Measurements from ENCODE around the gene FAF1. TPM values are rescaled to one million over a fixed set of nuclear protein-coding genes. Genes with fewer than 3 reads are reported as not detected.
"Not testable (repeated sequence)": the region's sequence is repeated elsewhere in the genome, so short reads cannot be mapped to it uniquely, and the experiment has no call there.

FAF1 gene
- total RNA-seq, 1 experiment from 2014 or later, result 99.1 TPM

DNA sequence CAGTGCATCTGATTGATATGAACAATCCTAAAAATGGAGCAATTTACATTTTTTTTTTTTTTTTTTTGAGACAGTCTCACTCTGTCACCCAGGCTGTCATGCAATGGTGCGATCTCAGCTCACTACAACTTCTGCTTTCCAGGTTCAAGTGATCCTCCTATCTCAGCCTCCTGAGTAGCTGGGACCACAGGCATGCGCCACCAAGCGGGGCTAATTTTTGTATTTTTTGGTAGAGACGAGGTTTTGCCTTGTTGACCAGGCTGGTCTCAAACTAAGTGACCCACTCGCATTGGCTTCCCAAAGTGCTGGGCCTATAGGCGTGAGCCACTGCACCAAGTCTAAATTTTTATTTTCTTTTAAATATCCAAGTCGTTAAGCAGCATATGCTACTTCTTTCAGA lies 109.0 kb downstream of the FAF1 start:
- no peak for DNase-seq (ENCODE audit: low spot score)

DNA sequence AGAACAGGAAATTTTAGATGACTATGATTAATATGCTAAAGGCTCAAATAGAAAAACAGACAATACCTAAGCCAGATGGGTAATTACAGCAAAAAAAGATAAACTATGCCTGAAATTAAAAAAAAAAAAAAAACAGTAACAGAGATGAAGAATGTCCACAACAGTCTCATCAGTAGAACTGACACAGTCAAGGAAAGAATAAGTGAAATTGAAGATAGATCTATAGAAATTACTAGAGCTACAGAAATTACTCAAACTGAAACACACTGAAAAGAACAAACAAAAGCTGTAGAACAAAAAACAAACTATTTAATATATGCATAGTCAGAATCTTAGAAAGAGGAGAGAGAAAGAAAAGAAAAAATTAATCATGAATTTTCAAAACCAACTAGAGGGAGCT lies 112.8 kb downstream of the FAF1 start:
- no peak for DNase-seq (ENCODE audit: low spot score)

DNA sequence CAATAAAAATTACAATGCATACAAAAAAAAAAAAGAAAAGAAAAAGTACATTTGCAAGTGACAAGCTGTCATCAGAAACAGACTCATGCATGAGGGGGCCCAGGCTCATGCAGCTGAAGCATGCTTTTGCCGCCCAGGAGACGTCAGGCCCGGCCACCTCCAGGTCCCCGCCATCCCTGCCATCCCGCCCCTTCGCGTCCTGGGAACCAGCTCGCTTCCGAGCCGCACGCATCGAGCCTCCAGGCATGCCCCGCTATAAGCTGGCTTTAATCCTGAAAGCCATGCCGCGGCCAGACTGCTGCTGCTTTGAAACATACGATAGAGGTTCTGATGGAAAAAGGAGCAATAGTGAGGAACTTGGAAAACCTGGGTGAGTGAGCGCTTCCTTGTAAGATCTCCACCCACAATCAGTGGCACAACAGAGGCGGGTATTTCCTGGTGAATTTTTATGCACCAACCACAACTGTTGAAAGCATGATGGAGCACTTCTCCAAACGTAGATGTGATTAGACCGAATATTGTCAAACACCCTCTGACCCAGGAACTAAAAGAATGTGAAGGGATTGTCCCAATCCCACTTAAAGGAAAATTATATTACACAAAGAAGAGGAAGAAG lies 113.7 kb downstream of the FAF1 start:
- no peak for DNase-seq (ENCODE audit: low spot score)

DNA sequence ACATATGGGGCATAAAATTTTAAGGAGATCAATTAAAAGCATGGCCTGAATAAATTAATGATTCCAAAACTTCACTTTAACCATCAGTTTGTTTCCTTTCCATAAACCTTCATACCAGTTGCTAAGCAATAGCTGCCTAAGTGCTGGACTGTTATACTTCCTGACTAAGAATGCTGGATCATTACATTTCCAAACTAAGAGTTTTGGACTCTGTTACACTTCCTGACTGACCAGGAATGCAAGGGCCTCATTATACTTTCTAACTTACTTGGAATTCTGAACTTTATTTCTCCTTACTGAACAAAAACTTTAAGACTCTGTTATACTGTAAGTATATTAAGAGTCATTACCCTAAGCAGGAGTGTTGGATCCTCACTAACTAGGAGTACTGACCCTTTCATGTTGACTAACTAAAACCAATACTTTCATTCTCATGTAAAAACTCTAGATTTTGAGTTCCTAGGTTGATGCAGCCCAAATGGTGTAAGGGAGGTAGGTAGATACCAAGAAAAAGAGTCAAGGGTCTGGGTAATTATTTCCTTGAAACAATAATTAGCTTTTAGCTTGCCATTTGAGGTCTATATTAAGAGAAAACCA lies 118.2 kb downstream of the FAF1 start:
- no peak for DNase-seq (ENCODE audit: low spot score)

DNA sequence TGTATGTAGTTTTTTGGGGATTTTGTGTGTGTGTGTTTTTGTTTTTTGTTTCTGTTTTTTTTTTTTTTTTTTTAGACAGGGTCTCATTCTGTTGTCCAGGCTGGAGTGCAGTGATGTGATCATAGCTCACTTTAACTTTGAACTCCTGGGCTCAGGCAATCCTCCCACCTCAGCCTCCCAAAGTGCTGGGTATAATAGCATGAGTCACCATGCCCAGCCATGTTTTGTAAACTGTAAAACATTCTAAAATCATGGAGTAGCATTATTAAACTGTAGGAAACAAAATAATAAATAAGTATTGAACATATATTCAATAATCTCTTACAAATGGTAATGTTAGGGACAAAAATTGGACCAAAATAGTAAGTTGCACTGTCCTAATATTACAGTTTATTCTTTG lies 124.0 kb downstream of the FAF1 start:
- no peak for DNase-seq (ENCODE audit: low spot score)

DNA sequence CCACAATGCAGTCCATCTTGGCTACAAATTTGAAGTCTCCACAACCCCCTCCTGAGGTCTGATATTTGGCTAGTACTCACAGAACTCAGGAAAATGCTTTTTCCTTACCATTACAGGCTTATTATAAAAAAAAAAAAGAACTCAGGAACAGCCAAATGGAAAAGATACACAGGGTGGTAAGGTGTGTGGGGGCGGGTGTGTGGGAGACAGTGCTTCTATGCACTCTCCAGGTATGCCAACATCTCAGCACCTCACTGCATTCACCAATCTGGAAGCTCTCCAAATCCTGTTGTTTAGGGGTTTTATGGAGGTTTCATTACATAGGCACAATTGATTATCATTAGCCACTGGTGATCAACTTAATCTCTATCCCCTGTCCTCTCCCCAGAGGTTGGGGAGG lies 126.9 kb downstream of the FAF1 start:
- no peak for DNase-seq (ENCODE audit: low spot score)

DNA sequence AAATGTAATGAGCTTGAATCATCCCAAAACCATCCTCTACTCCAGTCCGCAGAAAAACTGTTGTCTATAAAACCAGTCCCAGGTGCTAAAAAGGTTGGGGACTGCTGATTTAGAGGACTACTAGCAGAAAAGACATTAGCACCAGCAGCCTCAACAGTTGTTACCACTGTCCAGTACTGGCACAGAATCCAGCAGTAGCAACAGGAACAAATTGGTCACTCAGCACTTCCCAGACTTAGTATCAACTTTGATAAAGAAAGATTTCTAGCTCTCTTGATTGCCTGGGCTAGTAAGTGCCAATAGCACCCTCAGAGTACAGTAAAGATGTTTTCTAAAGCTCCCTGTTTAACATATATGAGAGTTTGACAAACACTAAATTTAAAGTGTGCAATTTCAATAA lies 127.9 kb downstream of the FAF1 start:
- DNase-seq (ENCODE audit: low spot score), result no peak

DNA sequence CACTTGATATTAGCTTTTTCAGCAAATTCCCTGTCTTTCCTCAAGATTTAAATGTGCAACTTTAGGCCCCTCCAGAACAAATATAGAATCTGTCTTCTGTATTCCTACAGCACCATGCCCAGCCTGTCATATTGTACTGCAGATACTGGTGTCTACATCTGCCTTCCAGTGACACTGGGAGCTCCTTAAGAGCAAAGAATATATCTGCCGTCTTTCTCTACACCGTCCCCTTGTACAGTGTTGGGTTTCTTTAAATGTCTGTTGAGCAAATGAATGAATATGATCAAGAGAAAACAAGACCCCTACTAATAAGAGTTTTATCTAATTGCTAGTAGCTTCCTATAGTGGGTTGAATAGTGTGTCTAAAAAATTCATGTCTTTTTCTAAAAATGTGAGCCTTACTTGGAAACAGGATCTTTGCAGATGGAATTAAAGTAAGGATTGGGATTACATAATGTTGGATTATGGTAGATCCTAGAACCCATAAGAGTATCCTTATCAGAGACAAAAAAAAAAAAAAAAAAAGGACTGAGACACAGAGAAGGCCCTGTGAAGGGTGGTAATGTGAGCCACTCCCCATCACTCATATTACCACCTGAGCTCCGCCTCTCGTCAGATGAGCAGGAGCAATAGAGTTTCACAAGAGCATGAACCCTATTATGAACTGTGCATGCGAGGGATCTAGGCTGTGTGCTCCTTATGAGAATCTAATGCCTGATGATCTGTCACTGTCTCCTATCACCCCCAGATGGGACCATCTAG lies 128.6 kb downstream of the FAF1 start:
- DNase-seq (ENCODE audit: low spot score), result no peak

DNA sequence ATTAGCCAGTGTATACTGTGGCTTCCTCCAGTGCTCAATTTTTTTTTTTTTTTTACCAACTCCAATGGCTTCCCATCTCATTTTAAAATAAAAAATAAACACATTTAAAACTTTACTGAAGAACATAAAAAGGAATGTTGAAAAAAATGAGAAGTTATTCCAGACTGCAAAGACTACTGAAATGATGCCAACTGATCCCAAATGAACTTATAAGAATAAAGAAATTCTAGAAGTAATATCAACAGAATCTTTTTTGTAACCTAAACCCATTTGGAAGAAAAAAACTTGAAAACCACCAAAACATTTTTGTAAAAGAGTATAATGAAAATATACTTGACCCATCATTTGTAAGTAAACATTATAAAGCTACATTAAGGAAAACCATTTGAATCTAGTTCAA lies 129.4 kb downstream of the FAF1 start:
- DNase-seq (ENCODE audit: low spot score), result no peak

DNA sequence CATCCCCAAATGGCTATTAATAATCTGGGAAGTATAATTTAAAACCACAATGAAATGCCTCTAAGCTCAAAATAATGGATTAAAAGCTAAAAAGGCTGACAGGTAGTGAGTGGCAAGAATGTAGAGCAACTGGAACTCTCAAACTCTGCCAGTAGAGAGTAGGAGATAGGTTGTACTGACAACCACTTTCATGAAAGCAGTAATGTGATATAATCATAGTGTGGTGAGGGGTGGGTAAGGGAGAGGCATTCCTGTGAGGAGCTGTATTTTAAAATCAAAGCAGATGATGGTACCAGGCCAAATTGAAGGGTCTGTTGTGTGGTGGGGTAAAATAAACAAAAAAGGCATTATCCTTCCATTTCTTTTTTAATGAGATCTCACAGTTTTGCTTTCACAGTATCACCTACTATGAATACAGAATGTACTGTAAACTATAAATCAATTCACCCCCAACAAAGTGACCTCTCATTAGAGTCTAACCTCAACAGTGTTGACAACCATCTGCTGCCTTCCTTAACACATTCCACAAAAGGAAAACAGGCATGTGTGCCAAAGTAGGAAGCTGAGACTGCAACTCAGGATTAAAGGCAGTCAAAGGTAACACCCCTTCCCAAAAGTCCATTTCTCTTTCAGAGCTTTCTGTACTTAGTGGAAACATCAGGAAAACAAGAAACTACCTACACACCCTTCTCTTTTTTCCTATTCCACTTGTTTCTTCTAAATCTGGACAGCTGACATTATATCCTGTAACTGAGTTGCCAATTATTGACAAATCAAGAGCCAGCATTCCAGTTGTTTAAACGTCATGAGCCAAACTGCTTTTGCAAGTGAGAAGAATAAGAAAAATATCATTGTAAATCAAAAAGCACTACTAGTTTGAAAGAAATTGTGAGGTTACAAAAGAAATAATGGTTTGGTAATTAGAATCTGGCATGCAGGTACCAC lies 130.8 kb downstream of the FAF1 start:
- peak; percentile 2 for DNase-seq (ENCODE audit: low spot score)

DNA sequence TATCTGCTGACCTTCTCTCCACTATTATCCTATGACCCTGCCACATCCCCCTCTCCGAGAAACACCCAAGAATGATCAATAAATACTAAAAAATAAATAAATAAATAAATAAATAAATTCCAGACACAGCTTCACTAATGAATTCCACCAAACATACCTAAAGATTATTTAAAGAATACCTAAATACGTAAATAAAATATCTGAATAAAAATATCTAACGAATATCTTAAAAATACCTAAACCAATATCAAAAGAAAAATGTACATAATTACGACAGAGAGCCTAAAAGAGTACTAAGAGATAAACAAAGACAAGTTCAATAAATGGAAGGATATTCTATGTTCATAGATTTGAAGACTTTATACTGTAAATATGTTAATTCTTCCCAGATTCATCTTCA lies 132.5 kb downstream of the FAF1 start:
- no peak for DNase-seq (ENCODE audit: low spot score)

DNA sequence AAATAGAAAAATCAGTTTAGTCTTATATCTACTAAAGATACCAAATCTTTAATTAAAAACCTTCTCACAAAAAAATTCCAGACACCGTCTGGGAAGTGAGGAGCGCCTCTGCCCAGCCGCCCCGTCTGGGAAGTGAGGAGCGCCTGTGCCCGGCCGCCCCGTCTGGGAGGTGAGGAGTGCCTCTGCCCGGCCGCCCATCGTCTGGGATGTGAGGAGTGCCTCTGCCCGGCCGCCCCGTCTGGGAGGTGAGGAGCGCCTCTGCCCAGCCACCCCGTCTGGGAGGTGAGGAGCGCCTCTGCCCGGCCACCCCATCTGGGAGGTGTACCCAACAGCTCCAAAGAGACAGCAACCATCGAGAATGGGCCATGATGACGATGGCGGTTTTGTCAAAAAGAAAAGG lies 133.3 kb downstream of the FAF1 start:
- DNase-seq (ENCODE audit: low spot score), result not testable (repeated sequence)

DNA sequence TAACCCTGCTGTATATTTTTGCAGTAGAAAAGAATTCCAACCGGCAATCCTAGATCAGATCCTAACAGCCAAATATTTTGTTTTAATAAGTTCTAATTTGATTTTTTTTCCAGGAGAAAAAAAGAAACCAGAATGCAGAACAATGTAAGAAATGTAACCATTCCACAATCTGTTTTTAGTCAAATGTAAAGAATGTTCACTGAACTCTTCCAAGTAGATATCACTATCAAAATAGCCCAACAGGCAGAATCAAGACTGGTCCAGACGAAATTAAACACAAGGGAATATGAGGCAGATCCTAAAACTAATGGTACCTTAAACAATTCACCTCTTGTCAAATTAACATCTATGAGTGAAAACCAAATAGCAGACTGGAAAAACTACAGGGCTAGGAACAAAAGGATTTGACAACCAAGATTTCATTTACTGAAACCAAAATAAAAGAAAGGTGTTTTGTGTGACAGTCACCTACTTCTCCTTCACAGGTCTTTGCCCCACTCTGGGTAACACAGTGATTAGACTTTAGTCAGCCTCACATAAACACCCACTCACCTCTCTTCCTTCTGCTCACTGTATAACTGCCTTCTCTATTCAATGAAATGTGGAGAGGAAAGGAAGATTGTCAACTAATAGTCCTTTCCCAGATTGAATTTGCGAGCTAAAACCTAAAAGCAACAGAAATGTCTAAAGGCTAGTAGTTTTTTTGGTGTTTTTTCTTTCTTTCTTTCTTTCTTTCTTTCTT lies 137.9 kb downstream of the FAF1 start:
- DNase-seq (ENCODE audit: low spot score), result no peak

DNA sequence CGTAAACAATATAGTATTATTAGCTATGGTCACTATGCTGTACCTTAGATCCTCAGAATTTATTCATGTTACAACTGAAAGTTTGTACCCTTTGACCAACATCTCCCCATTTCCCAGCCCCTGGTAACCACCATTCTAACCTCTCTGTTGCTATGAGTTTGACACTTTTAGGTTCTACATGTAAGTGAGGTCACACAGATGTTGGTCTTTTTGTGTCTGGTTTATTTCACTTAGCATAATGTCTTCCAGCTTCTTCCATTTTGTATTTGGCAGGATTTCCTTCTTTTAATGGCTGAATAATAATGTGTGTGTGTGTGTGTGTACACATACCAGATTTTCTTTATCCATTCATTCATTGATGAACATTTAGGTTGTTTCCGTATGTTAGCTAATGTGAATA lies 139.5 kb downstream of the FAF1 start:
- DNase-seq (ENCODE audit: low spot score), result no peak

DNA sequence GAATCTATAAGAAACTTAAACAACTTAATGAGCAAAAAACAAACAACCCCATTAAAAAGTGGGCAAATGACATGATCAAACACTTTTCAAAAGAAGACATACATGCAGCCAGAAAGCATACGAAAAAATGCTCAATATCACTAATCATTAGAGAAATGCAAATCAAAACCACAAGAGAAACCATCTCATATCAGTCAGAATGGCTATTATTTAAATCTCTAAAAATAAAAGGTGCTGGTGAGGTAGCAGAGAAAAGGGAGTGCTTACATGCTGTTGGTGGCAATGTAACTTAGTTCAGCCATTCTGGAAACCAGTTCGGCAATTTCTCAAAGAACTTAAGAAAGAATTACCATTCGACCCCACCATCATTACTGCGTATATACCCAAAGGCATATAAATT lies 147.7 kb downstream of the FAF1 start:
- DNase-seq (ENCODE audit: low spot score), result no peak

DNA sequence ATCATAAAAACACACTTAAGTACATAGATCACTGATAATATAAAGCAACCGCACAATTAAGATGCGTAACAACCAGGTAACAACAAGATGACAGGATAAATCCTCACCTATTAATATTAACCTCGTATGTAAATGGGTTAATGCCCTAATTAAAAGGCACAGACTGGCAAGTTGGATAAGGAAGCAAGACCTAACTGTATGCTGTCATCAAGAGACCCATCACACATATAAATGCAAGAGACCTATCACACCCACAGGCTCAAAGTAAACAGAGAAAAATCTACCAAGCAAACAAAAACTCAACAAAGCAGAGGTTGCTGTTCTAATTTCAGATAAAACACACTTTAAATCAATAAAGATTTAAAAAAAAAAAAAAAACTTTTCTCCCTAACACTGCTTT lies 151.8 kb downstream of the FAF1 start:
- no peak for DNase-seq (ENCODE audit: low spot score)

DNA sequence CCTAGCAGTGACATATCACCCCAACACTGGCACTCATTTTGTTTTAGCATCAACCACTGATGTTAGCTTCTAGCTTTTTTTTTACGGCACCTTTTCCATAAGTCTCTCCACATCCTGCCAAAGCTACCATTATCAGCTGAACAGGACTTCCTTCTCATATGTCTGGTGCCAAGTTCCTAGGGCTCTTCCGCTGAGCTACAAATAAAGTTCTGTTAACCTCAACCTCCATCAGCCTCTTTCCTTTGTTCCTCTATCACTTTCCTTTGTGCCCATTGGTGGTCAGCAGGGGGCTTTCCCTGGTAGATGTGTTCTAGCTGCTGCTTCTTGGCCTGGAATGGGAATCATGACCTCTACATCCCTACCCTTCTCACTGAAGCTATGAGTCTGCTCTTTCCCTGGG lies 163.8 kb downstream of the FAF1 start:
- no peak for DNase-seq (ENCODE audit: low spot score)

DNA sequence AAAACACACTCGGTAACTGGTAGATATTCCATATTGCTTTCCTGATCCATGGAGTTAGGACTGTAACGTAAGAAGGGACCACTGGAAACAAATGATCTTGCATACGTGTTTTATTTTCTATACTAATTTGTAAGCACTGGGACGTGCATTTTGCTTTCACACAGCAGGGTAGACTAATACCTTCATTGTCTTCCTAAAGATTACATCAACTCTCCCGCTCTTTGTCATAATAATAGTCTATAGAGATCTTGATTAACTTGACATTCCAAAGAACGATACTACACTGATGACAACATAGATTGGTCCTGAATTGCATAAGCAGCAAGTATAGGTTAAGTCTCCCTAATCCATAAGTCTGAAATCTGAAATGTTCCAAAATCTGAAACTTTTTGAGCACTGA lies 166.5 kb downstream of the FAF1 start:
- no peak for DNase-seq (ENCODE audit: low spot score)

DNA sequence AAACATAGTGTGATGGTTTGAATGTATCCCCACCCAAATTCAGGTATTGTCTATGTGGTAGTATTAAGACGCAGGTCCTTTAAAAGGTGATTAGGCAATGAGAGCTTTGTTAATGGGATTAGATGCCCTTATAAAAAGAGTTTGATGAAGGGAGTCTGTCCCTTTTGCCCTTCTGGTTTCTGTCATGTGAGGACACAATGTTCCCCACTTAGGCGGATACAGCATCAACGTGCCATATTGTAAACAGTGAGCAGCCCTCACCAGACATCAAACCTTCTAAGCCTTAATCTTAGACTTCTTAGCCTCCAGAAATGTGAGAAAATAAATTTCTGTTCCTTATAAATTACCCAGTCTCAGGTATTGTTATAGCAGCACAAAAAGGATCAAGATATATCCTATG lies 172.8 kb downstream of the FAF1 start:
- DNase-seq (ENCODE audit: low spot score), result no peak

DNA sequence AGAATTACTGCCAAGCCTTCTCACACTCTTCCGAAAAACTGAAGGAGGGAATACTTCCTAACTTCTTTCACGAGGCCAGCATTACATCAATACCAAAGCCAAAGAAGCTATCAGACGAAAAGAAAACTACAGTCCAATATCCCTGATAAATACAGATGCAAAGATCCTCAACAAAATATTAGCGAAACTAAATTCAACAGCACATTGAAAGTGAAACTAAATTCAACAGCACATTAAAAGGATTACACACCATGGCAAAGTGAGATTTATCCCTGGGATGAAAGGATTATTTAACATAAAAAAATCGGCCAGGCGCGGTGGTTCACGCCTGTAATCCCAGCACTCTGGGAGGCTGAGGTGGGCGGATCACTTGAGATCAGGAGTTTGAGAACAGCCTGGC lies 176.8 kb downstream of the FAF1 start:
- DNase-seq (ENCODE audit: low spot score), result peak; percentile 8

DNA sequence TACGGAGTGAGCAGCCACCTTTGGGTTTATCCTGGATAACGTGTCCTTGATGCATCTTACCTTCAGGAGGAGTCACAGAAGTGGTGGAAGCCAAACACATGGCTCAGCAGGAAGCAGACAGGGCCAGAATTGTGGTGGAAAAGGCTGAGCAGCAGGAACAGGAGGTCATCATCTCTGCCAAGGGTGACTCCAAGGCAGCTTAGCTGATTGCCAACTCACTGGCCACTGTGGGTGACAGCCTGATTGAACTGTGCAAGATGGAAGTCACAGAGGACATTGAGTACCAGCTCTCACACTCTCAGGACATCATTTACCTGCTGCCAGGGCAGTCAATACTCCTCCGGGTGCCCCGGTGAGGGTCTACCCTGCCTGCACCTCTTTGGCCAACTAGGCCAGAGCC lies 179.3 kb downstream of the FAF1 start:
- DNase-seq (ENCODE audit: low spot score), result no peak

DNA sequence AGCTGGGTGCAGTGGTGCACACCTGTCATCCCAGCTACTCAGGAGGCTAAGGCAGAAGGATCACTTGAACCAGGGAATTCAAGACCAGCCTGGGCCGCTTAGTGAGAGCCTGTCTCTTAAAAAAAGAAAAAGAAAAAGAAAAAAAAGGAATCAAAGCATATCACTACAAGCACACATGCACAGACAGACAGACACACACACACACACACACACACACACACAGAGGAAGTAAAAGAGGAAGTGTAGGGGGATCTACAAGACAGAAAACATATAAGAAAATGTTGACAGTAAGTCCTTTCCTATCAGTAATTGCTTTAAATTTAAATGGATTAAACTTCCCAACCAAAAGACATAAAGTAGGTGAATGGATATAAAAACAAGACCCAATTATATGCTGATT lies 180.3 kb downstream of the FAF1 start:
- no peak for DNase-seq (ENCODE audit: low spot score)
